HepG2 (cell line): Measurements from ENCODE around the gene CARS2. TPM values are rescaled to one million over a fixed set of nuclear protein-coding genes. Genes with fewer than 3 reads are reported as not detected.

ENCODE experiments used
- ASH2L ChIP-seq: fragments of 300-600, 200-600 bp; sonication (generic); IDR thresholded peaks from 2 replicates; pipeline ENCODE4 v1.7.0; 2017; ENCODE audit warnings: low read depth, mild to moderate bottlenecking, moderate library complexity, mixed read lengths, low read length; ENCODE audit not compliant: insufficient read length
- CBFB ChIP-seq: sonication (generic); formaldehyde crosslinking; IDR thresholded peaks from 2 replicates; pipeline ENCODE4 v1.4.0; 2020; ENCODE audit warnings: missing genetic modification reagents
- CCAR2 ChIP-seq: fragments of 200-400 bp; formaldehyde crosslinking; optimal IDR thresholded peaks from 2 replicates; pipeline ENCODE3; 2018; ENCODE audit warnings: low read depth, mild to moderate bottlenecking, low read length, moderate library complexity
- ETV5 ChIP-seq: IDR thresholded peaks from 2 replicates; pipeline ENCODE4 v1.6.1; 2018; ENCODE audit warnings: missing biosample characterization, missing genetic modification reagents, inconsistent platforms, borderline replicate concordance
- FOXA3 ChIP-seq: IDR thresholded peaks from 2 replicates; pipeline ENCODE4 v1.6.1; 2016; ENCODE audit warnings: missing genetic modification reagents, missing compliant biosample characterization
- FOXP4 ChIP-seq: sonication (generic); formaldehyde crosslinking; IDR thresholded peaks from 2 replicates; pipeline ENCODE4 v1.4.0; 2020; ENCODE audit warnings: missing genetic modification reagents
- HMG20A ChIP-seq: IDR thresholded peaks from 2 replicates; pipeline ENCODE4 v1.6.1; 2016; ENCODE audit warnings: borderline replicate concordance
- HMGXB4 ChIP-seq, 2 experiments: sonication (generic) in 1 of 2; formaldehyde crosslinking in 1 of 2; IDR thresholded peaks; 2 replicates each; pipeline versions ENCODE4 v1.4.0 to v1.6.1; 2018 to 2020; ENCODE audit warnings: missing genetic modification reagents in 2 of 2, borderline replicate concordance in 1 of 2, low read depth in 1 of 2, mild to moderate bottlenecking in 1 of 2, missing biosample characterization in 1 of 2
- HOXA7 ChIP-seq: sonication (generic); formaldehyde crosslinking; IDR thresholded peaks from 2 replicates; pipeline ENCODE4 v1.8.1; 2022; ENCODE audit warnings: mild to moderate bottlenecking, missing genetic modification reagents, moderate library complexity
- MIER3 ChIP-seq: IDR thresholded peaks from 2 replicates; pipeline ENCODE4 v1.6.1; 2016; ENCODE audit warnings: missing compliant biosample characterization, borderline replicate concordance
- NFAT5 ChIP-seq: sonication (generic); formaldehyde crosslinking; IDR thresholded peaks from 2 replicates; pipeline ENCODE4 v1.4.0; 2020; ENCODE audit warnings: missing genetic modification reagents
- SMAD1 ChIP-seq: sonication (generic); formaldehyde crosslinking; IDR thresholded peaks from 2 replicates; pipeline ENCODE4 v1.4.0; 2020; ENCODE audit warnings: missing genetic modification reagents, low read depth, mild to moderate bottlenecking, borderline replicate concordance
- TAF1 ChIP-seq: sonication (generic); formaldehyde crosslinking; IDR thresholded peaks from 2 replicates; pipeline ENCODE4 v1.4.0; 2020; ENCODE audit warnings: missing genetic modification reagents
- THAP8 ChIP-seq: sonication (generic); formaldehyde crosslinking; IDR thresholded peaks from 2 replicates; pipeline ENCODE4 v1.5.1; 2020; ENCODE audit warnings: missing genetic modification reagents, mild to moderate bottlenecking, borderline replicate concordance
- ZNF292 ChIP-seq: sonication (generic); formaldehyde crosslinking; IDR thresholded peaks from 2 replicates; pipeline ENCODE4 v1.8.1; 2022; ENCODE audit warnings: mild to moderate bottlenecking, low read depth, missing genetic modification reagents, borderline replicate concordance
- ZNF382 ChIP-seq: sonication (generic); formaldehyde crosslinking; IDR thresholded peaks from 2 replicates; pipeline ENCODE4 v1.5.0; 2020; ENCODE audit warnings: missing genetic modification reagents, mild to moderate bottlenecking, borderline replicate concordance
- ZNF605 ChIP-seq: sonication (generic); formaldehyde crosslinking; IDR thresholded peaks from 2 replicates; pipeline ENCODE4 v1.8.0; 2022; ENCODE audit warnings: mild to moderate bottlenecking, missing genetic modification reagents
- ZNF879 ChIP-seq: sonication (generic); formaldehyde crosslinking; IDR thresholded peaks from 2 replicates; pipeline ENCODE4 v1.8.1; 2023; ENCODE audit warnings: missing genetic modification reagents
- ZNF891 ChIP-seq: sonication (generic); formaldehyde crosslinking; IDR thresholded peaks from 2 replicates; pipeline ENCODE4 v1.5.0; 2020; ENCODE audit warnings: mild to moderate bottlenecking, missing genetic modification reagents
- polyA plus RNA-seq, 8 experiments: library from polyadenylated mRNA; depleted of rRNA in 3 of 8; stranded (reverse) in 7 of 8; unstranded in 1 of 8; fragments of >200 nt; fragmentation: Illumina TruSeq in 4 of 8; extraction: Trizol in 4 of 8; gene quantifications; 2 replicates each; pipeline versions ENCODE4 v1.2.1 to v1.2.3, GENCODE V29; 2011 to 2016; ENCODE audit warnings: low read depth in 4 of 8, missing spikeins in 1 of 8, mixed read lengths in 1 of 8; ENCODE audit not compliant: insufficient read depth in 1 of 8
- total RNA-seq, 5 experiments: library from RNA; depleted of rRNA; stranded (reverse); fragments of >200 nt; fragmentation: Illumina TruSeq; extraction: Trizol; gene quantifications; 2 replicates each; pipeline ENCODE4 v1.2.3, GENCODE V29; 2016; ENCODE audit warnings: low read depth in 1 of 5

CARS2 gene
- total and polyA plus RNA-seq, 2 of the 13 experiments (the other 11 are each of a cell fraction or from before 2014, with no cell fraction given) = 41.1 to 59.3 TPM

- TF ChIP-seq NFAT5 (CRISPR knock-in tag) = no peak
- no peak for TF ChIP-seq HMG20A
- TF ChIP-seq ZNF891 (CRISPR knock-in tag) = no peak
- peak; percentile 29 for TF ChIP-seq ZNF605 (CRISPR knock-in tag)
- TF ChIP-seq ZNF382 (CRISPR knock-in tag) = no peak
- no peak for TF ChIP-seq CBFB (CRISPR knock-in tag)
- no peak for TF ChIP-seq ASH2L
- TF ChIP-seq HOXA7 = no peak
- no peak for TF ChIP-seq ZNF292
- no peak for TF ChIP-seq CCAR2
- no peak; the same call in 1 of the 2 replicates for TF ChIP-seq FOXP4
- TF ChIP-seq MIER3 (CRISPR knock-in tag) = no peak
- TF ChIP-seq THAP8 (CRISPR knock-in tag) = no peak; the same call in 1 of the 2 replicates
- TF ChIP-seq ZNF879 (CRISPR knock-in tag) = 0 out of 2 replicates have a peak, but pooled peaks have one; percentile 47
- TF ChIP-seq SMAD1 (CRISPR knock-in tag) = no peak
- TF ChIP-seq HMGXB4 (CRISPR knock-in tag; IDR thresholded peaks at IDR 0.05; ENCODE audit: borderline replicate concordance in 1 of 2, low read depth in 1 of 2) = peak in 1 of 2 experiments; percentile 66; a peak in 2 of 4 replicates
- peak; percentile 9; the same call in 1 of the 2 replicates for TF ChIP-seq ETV5
- peak; percentile 84 for TF ChIP-seq TAF1
- TF ChIP-seq FOXA3 = 0 out of 2 replicates have a peak, but pooled peaks have one; percentile 7
These were observed 9.0 kb upstream of the CARS2 start (continued) for GRCh38 chr13:110714797-110715394.
